Mesenteric fat pad (tissue), 1 donor: ENCODE results near the gene STK17A. TPM values are rescaled to one million over a fixed set of nuclear protein-coding genes. Genes with fewer than 3 reads are reported as not detected.

Experiments
- DNase-seq: peaks from one replicate; pipeline ENCODE4 v3.0.0-alpha.2; 2020; ENCODE audit warnings: low spot score
- total RNA-seq: library from RNA; stranded (reverse); fragmentation: NEBNext Ultra II Directional; extraction: Animal tissue kit (Norgen Biotek cat#: 25700); gene quantifications from one replicate; pipeline ENCODE4 v1.2.1, GENCODE V29; 2021
- donor health status: DM: yes; HTN: yes; CAD: no.

Gene STK17A
- total RNA-seq, 1 donor from 2014 or later = 29.4 TPM

DNA sequence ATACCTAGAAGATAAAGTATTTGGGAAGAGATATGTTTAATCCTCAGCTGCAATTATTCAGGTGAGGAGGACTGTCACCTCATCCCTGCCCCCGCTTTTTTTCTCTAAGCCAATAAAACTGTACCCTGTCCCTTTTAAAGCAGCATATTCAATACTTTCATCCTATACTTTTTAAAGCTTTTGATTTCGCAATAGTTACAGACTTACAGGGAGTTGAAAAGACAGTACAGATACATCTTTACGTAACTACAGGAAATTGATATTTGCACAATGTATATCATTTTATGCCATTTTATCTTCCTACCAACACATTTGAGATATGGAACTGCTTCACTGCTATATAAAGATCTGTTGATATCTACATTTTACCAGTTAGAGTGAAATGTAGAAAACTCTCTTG is 47.6 kb downstream of the STK17A start:
- DNase-seq = no peak

DNA sequence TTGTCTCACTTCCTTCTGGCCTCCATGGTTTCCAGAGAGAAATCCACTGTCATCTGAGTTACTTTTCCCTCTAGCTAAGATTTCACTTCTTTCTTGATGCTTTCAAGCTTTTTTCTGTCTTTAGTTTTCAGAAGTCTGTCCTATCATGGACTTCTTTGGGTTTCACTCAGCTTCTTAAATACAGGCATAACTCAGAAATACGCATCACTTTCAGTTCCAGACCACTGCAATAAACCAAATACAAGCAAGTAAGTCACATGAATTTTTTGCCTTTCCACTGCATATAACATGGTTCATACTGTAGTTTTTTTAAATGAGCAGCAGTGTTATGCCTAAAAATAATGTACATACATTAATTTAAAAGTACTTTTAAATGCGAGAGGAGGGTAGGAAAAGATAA is 48.7 kb downstream of the STK17A start:
- DNase-seq = no peak

DNA sequence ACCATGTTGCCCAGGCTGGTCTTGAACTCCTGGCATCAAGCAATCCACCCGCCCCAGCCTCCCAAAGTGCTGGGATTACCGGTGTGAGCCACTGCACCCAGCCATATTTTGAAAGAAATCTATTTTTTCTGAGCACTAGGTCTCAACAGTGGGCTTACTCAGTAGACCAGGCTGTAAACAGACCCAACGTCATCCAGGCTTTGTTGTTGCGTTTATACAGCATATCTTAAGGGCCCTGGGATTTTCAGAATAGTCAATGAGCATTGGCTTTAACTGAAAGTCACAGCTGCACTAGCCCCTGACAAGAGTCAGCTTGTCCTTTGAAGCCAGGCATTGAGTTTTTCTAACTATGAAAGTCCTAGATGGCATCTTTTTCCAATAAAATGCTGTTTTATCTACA is 49.8 kb downstream of the STK17A start:
- DNase-seq = no peak

DNA sequence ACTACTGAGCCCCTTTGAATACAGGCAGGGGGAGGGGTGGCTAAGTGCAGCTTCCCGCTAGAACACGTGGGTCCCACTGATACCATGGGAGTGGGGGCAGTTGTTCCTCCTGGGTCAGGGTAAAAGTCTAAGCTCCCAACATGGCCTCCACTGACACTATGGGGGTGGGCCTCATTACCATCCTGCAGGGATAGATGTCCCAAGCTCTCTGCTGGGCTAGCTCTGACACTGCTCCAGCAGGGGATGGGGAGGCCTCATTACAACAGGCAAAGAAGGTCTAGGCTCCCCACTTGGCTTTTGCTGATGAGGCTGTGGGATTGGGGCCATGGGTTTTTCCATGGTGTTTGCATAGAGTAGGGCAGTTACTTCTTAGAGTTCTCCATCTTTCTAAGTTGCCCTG is 51.5 kb downstream of the STK17A start:
- DNase-seq = no peak

DNA sequence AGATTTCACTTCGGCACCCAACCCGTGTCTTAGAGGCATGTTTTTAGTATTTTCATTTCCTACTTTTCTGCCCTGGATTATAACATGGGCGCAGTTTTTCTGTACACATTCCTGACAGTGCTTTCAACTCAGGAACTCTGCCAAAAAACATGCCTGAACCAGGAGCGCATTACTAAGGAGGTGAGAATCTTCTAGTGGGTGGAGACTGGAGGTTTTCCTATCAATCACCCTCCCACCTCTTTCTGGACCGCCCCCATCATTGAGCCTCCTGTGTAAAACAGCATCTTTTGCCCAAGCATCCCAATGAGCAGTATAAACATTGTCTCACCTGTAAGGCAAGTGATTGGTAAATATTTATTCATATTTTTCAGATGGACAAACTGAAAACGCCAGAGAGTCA is 53.2 kb downstream of the STK17A start:
- DNase-seq = no peak

DNA sequence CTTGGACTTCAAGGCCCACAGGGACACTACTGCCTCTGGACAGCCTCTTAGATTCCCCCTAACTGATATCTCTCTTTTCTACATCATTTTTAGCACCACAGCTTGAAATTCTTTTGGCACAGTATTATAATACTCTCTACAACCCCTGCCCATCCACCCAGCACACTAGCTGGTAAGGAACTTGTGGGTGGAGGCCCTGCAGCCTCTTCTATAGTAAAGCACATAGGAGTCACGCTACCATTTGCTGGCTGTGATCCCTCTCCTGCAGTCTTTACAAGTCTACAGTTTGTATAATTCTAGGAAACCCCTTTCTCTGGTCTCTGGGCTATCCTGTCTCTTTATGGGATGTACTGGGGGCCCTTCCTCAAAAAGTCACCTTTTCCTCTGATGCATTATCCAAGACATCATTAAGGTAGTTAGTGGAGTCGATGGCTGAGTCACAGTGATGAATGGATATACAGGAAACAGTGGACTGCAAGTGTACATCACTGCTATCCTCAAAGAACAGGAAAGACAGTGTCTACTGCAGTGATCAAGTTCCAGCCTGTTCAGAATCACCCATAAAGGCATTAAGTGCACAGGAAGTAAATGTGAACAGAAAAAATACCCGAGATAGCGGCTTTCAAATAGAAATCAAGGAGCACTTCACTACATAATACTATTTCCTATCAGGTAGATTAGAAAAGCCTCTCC is 54.4 kb downstream of the STK17A start:
- DNase-seq = no peak

DNA sequence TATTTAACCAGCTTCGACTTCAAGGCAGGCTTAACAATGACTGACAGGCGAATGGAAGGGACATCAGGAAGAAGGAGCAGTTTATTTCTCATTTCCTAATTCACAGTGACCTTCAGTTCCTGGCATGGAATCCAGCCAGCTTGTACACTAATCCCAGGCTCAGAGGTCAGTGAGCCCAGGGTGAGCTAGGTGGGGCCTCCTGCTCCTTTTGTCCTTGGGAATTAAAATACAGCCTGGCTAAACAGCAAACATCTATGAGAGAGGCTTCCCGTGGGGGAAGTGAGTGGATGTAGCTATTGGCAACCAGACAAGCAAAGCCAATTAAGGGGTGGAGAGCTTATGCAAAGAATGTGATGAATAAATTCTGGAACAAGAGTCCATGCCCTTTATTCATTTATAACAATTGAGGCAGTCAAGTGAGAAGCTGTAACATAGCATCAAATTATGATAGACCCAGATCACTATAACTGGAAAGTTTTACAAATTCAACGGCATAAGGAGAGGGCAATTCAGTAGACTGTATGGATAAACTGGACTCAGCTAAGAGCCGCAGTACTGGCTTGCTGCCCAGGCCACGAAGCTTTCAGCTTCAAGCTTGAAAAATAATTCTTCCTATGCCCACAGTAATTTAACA is 57.1 kb downstream of the STK17A start:
- no peak for DNase-seq

DNA sequence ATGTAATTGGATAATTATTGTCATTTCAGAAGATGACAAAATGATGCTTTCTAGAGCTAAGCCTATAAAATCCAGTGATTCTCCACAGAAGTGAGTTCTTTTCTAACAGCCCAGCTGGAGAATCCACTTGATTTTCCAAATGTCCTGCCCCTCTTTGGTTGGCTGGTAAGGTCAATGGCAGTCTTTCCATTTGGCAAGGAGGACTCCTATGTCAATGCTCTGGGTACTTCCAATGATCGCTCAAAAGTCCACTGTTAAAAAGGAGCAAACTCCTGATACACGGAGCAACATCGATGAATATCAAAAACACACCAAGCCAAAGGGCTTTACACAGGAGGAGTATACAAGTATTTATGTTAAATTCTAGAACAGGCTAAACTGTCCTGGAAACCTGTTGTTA is 57.8 kb downstream of the STK17A start:
- DNase-seq = no peak

DNA sequence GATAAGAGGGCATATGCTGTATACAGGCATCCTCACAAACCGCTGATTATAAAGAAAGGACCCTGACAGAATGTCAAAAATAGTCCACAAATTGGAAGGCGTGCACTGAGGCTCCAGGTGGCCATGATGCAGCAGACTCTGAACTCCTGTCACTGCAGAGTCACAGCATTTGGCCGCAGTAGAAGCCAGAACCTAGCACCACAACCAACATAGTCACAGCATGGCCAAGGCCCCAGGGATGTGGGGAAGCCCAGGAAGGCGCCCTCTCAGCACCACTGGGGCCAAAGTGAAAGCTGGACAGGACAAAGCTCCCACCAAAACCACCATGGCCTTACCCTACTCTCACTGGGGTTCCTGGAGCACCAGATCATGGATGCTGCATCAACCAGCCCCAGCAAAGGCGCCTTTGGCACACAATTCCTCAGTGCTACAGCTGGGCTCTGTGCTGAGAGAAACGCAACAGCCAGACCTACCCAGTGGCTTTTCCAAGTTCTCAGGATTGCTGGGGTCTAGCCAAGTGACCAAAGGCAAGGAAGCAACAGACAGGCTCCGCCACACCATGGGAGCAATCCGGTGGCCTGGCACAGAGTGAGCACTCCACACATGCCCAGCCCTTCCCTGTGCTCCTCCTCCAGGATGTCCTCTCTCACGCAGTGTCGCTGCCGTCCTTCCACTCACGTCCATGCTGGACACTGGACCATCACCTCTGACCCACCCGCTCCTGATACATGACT is 60.2 kb downstream of the STK17A start:
- no peak for DNase-seq

DNA sequence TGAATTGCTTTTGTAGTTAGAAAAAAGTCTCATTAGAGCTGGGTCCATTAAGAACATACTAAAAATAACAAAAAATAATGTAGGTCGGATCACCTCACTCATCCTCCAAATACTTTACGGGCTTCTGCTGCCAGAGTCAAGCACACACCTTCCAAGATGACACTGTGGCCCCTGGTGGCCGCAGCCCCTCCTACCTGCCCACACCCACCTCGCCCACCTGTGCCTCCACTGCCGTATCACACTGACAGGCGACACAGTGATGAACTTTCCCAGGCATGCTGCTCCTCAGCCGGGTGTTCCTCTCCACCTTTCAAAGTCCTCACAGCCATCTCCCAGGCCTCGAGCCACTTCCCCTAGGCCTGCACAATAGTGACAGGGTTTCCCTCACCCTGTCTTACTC is 60.9 kb downstream of the STK17A start:
- no peak for DNase-seq

DNA sequence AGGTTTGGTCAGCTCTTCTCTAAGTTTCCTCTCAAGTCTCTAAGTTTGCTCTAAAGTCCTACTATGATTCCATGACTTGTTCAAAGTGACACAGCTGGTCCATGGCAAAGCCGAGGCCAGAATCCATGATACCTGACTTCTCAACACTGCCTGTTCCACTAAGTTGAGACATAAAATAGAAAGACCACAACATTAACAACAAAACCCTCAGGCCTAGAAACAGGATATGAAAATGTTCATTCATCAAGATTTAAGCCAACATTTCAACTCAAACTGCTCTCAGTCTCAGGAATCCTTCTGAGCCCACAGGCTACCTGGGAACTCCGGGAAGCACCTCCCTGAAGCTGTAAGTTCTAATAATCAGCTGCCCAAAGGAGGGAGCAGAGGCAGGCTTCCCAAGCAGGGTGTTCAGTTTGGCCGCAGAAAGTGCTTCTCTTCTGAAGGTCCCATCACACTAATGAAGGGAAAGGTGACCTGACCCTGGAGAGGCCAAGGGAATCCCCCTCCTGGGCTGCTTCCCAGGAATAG is 62.9 kb downstream of the STK17A start:
- DNase-seq = no peak

DNA sequence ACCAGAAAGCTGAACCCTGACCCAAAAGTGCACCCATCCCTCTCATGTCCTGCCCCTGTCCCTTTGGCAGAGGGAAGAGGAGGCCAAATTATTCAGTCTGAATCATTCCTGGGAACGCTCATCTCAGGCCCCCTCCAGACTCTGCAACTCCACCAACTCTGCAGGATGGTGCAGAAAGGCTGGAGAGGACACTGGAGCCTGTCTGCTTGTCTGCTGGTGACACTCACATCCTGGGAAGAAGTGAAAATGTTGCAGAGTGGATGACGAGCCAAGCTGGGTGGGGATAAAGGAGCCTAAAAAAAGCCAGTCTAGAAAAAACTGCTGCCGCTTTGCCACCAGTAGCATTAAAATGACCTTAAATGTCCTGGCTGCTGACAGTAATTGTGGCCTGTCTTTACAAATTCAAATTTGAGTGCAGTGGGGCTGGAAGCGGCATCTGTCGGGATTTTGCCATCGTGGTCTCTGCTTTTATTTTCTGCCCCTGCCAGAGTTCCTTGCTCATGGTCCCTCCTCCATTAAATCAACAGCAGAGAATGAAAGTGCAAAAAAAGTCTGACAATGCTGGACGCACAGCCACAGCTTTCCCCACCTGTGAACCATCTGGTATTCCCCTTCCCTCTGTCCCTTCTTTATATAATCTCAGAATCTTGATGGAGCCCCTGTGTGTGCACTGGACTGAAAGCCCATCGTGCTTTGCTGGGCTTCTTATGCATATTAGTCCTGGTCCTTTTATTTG is 63.9 kb downstream of the STK17A start:
- DNase-seq = no peak

DNA sequence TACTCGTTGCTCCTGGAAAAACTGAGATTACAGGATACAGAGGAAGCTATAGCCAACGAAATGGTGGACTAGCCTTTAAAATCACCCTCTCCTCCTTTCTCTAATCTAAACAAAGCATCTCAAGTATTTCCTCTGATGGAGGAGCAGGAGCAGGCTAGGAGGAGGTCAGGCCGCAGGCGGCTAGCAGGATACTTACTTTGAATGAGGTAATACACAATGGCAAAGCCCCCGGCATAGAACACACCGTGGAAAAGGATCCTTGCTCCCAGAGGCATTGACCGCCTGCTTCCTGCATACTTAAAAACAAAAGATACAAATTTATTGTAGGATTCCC is 64.4 kb downstream of the STK17A start:
- no peak for DNase-seq

DNA sequence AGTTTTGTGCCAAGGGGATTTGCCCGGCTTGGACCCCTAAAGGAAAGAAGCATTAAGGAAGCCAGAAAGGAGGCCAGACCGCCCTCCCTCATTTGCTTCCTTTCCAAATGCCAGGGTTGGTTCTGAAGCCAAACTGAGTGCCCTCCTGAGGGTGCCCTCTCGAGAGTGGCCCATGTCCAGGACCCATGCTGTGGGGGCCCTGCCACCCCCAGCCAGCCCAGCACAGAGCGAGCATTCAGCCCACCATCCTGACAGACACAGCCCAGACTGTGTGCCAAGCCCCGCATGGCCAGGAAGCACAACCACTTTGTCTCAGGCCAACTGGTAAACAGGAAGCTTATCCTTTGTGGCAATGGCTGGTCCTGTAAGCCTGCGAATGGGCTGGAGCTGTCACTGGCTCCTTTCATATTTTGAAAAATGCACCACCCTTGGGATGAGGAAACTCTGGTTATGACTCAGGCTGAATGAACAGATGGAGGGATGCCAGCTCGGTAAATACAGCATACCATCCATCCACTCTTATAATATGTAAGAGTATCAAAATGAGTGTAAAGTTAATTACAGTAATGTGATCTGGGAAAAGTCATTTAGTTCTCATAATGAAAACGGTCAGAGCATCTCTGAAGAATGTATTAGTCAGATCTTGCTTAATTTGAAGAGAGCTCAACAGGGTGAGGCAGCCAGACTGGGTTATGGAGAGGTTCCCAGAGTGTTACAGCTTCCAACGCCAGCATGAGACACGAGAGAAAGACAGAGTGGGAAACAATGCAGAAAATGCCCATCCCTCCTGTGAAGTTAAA is 65.0 kb downstream of the STK17A start:
- no peak for DNase-seq

DNA sequence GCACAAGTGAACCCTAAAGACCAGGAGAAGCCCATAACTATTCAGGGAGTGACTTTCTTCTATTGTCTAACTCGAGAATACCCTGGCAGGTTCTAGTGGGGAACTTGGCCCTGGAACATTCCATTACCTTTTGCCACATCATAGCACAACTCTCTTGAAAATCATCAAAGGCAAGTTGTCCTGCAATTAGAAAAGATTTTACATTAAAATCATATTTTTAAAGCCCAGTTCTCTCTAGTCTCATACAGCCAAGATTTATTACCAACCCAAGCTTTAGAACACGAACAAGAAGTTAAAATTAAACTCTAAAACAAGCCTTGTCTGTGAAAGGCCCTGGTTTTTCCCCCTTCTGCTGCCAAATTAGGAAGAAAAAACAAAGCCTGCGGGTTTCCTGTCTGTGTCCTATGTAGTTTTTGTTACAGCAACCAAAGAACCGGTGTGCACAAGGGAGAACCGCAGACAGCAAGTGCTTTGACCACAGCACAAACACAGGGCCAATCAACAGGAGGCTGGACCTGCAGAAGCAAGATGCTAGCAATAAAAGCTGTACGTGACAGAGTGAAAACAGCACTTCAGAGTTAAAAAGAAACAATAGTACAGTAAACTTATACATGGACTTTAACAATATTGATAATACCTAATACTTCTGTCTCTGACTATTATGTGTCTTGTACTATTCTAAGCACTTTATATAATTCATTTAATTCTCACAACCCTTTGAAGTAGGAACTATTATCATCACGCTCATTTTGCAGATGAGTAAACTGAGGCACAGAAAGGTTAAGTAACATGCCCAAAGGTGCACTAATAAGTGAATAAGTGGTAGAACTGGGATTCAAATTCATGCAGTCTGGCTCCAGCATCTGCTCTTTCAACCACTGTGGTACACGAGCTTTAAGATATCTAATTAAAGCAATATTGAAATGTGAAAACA is 65.8 kb downstream of the STK17A start:
- DNase-seq = no peak

DNA sequence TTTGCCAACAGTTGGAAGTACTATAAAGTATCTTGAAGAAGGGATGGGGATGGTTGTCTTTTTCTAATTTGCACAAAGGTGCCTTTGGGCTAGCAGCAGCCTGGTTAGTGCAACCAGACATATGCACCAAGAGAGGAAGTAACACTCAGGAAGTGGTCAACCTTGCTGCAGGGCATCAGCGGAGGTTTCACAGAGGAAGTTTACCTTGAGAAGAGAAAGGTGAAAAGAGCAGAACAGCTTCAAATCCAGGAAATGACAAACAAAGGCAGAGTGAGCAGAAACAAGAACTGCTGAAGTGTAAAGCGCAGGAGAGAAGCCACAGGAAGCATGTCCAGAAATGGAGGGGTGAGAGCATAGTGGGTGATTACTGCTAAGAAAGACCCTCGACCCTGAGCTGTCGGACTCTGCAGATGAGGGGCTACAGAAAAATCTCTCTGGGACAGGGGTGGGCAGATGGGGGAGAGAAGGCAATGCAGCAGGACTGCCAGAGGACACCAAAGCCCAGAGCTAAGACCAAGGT is 66.9 kb downstream of the STK17A start:
- no peak for DNase-seq

DNA sequence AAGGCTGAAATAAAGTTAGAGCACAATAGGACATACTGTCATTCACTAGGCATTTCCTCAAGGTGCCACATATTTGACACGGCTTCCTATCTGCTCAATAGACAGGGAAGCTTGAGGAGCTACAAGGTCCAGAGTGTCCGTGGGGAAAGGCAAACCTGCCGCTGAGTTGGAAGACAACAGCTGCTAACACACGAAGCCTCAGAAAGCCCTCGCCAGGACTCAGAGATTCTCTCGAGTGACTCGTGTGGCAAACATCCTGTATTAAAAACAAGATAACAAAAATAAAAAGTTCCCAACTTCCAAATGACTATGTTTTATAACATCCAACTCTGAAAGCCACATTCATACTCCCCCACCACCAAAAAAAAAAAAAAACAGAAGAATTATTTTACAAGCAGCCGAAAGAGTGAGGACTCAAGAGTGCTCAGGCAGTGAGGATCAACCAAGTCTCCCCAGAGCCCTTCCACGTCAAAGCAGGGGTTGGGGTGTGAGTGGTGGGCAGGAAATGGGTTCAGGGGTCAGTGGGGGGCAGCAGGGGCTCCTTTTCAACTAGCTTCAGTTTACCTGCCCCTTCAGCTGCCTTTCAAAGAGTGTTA is 67.6 kb downstream of the STK17A start:
- no peak for DNase-seq

DNA sequence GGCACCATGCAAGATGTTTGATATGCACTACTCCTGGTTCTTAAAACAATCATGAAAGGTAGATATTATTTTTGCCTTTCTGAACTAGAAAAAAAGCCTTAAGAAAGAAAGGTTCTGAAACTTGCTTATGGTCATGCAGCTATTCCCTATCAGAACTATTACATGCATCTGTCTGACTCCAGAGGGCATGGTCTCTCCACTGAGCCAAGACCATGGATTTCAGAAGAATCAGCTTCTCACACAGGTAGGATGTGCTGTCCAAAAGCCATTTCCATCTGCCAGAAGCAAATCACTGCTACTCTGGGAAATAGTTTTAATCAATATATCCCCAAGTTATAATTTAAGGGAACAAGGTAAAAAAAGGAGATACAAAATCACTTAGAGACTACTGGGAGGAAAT is 69.5 kb downstream of the STK17A start:
- DNase-seq = no peak

DNA sequence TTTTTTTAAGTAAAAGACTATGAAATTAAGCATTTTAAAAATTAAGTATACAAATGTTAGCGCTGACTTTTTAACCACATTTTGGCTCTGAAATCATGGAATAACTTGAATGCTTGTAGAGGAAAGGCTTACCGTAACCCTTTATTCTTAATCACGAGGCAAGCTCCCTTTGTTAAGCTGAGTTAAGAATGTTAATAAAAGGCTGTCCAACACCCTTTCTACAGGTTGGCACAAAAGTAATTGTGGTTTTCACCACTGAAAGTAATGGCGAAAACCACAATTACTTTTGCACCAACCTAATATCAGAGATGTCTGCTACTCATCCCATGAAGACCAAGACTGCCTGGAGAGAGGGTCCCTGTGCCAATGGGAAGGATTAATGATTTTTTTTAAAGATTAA is 70.6 kb downstream of the STK17A start:
- no peak for DNase-seq
